ENCODE data around the gene NIM1K.

The NIM1K gene

DNA sequence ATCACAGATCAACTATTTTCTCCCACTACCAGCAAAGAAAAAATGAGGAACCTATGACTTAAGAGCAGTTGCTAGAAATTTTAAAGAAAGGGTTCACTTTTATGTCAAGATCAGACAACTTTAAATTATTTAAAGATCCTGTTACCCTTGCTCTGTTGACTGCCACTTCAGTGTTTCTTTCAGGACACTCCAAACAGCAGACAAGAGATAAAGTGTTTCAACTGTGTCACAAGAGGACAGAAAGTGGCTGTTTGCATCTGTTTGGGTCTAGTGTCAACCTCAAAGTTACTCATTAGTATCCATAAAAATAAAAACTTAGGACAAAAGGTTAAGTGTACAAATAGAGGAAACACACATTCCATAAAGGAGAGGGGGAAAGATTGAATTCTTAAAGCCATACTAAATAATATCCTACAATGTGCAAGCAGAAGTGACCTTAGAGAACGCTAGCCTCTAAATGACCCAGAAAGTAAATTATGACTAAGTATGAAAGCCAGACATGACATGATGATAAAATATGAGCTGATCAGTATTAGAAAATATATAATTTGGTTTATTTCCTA lies 96.3 kb downstream of the NIM1K start:
- TF ChIP-seq, protein P1, sequence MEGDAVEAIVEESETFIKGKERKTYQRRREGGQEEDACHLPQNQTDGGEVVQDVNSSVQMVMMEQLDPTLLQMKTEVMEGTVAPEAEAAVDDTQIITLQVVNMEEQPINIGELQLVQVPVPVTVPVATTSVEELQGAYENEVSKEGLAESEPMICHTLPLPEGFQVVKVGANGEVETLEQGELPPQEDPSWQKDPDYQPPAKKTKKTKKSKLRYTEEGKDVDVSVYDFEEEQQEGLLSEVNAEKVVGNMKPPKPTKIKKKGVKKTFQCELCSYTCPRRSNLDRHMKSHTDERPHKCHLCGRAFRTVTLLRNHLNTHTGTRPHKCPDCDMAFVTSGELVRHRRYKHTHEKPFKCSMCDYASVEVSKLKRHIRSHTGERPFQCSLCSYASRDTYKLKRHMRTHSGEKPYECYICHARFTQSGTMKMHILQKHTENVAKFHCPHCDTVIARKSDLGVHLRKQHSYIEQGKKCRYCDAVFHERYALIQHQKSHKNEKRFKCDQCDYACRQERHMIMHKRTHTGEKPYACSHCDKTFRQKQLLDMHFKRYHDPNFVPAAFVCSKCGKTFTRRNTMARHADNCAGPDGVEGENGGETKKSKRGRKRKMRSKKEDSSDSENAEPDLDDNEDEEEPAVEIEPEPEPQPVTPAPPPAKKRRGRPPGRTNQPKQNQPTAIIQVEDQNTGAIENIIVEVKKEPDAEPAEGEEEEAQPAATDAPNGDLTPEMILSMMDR (IDR thresholded peaks at IDR 0.05; ENCODE audit: insufficient read depth, low read depth, low read length, missing control alignments): no peak
- no peak for DNase-seq (ENCODE audit: low read depth)
- no peak overlapping the region for H3K4me3 ChIP-seq (ENCODE audit: low read length)

DNA sequence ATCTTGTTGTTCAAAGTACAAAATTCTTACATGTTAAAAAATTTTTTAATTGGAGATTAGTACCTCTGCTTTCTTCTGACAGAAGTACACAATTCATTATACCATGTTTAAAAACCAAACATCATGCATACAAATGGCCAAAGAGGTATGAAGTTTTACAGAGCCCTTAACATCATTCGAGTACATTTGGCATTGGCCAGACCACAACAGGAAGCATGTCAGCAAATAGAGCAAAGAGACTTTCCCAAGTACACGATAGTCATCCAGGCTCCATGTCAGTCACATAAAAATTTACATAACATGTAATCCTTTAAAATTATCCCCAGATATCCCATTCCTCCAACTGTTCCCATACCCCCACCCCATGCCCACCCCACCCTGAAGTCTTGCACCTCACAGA lies 98.7 kb downstream of the NIM1K start:
- no peak overlapping the region for H3K4me3 ChIP-seq (ENCODE audit: low read length)
- no peak for DNase-seq (ENCODE audit: low read depth)
- TF ChIP-seq, protein P1 (IDR thresholded peaks at IDR 0.05; ENCODE audit: insufficient read depth, low read depth, low read length, missing control alignments): no peak

DNA sequence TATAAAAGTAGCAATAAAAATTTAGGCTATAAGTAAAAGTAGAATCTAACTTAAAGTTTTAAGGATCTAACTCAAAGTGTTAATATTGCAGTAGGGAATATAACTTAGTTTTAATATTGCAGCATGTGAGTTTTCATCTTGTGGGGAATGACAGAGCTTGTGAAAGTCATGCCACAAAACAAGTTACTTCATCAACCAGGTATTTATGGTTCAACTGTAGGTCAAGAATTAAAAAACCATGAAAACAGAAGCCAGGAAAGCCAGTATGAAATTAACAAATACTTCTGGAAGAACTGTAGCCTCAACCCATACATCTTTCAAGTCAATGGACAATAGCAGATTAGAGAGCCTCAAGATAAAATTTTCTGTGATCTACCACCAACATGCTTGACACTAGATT lies 102.2 kb downstream of the NIM1K start:
- DNase-seq (ENCODE audit: low read depth): no peak
- TF ChIP-seq, protein P1 (IDR thresholded peaks at IDR 0.05; ENCODE audit: insufficient read depth, low read depth, low read length, missing control alignments): no peak
- H3K4me3 ChIP-seq (ENCODE audit: low read length): no peak overlapping the region

DNA sequence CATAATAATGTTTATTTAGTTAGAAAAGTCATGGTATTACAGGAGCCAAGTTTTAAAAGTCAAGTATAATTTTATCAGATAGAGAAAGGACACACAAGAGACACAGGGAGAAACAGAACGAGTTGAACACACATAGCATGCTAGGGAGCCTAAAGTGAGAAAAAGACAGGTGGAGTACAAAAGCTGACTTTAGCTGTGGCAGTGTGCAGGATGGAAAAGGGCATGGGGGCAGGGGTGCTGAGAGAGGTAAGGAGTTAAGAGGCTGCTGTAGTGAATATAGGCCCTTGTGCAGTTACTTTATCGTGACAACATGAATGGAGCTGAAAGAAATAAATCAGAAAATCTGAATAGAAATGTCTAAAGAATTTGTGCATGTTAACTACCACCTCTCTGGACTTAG lies 103.2 kb downstream of the NIM1K start:
- DNase-seq (ENCODE audit: low read depth): no peak
- H3K4me3 ChIP-seq (ENCODE audit: low read length): no peak overlapping the region
- TF ChIP-seq, protein P1 (IDR thresholded peaks at IDR 0.05; ENCODE audit: insufficient read depth, low read depth, low read length, missing control alignments): no peak

DNA sequence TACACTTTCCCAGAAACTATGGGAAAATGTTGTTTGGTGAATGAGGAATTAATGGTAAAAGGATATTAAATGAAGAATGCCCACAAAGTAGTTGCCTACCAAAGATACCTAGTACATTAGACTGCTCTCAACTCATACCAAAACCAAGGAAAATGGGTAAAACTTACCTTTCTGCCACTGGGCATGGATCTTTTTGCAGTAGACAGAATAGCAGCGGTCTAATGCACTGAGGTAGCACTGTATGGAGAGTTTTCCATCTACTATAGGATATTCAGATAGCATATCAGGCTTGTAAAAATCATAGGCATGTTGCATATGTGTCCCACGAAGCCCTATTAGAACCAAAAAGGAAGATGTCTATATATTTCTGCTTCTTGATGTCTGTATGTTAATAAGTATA lies 104.8 kb downstream of the NIM1K start:
- no peak for DNase-seq (ENCODE audit: low read depth)
- TF ChIP-seq, protein P1 (IDR thresholded peaks at IDR 0.05; ENCODE audit: insufficient read depth, low read depth, low read length, missing control alignments): no peak
- H3K4me3 ChIP-seq (ENCODE audit: low read length): no peak overlapping the region

DNA sequence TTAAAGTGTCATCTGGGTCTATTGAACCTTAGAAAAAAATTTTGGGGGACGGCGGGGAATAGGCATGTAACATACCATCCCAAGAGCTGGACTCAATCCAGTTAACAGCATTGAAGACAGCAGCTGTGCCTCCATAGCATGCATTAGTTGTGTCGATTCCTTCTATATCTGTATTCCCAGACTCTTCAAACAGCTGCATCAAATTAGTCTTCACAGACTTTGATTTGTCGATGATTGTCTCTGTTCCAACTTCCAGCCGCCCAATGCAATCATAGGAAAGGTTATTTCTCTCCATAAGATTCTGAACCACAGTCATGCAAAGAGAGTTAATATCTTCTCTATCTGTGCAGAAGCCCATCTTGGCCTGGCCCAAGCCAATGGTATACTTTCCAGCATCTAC lies 106.4 kb downstream of the NIM1K start:
- TF ChIP-seq, protein P1 (IDR thresholded peaks at IDR 0.05; ENCODE audit: insufficient read depth, low read depth, low read length, missing control alignments): no peak
- no peak for DNase-seq (ENCODE audit: low read depth)
- no peak overlapping the region for H3K4me3 ChIP-seq (ENCODE audit: low read length)

DNA sequence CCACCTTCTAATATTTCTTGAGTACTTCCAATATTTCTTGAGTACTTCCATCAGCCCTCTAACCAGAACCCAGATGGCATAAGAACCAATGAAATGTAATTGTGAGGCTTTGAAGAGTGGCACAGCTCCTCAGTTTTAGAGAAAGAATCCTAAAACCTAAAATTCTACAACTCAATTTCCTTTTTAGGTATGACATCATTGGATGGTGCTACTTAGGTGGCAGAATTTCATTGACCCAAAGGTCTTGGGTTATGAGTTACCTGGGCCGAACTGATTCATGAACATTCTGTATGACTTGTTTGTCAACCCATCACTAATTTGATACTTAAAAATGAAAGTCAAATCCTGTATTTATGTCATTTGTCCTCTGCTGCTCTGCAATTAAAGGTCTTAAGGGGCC lies 108.1 kb downstream of the NIM1K start:
- DNase-seq (ENCODE audit: low read depth): no peak
- TF ChIP-seq, protein P1 (IDR thresholded peaks at IDR 0.05; ENCODE audit: insufficient read depth, low read depth, low read length, missing control alignments): no peak

More for the DNA sequence above, 108.1 kb downstream of the NIM1K start:
- H3K4me3 ChIP-seq (ENCODE audit: low read length): no peak overlapping the region

Data from epithelial cell of esophagus (primary cell).